K562 (cell line): Measurements from ENCODE around the gene MDC1. TPM values are rescaled to one million over a fixed set of nuclear protein-coding genes. Genes with fewer than 3 reads are reported as not detected.

Experiments used
- ARID4B ChIP-seq: sonication (generic); formaldehyde crosslinking; IDR thresholded peaks from 2 replicates; pipeline ENCODE4 v1.8.0; 2022; ENCODE audit warnings: mild to moderate bottlenecking, missing genetic modification reagents
- DMBX1 ChIP-seq: fragments of 250-450 bp; sonication (Bioruptor Pico); IDR thresholded peaks from 2 replicates; pipeline ENCODE4 v1.8.0; 2022; ENCODE audit warnings: inconsistent platforms, mild to moderate bottlenecking, moderate library complexity, borderline replicate concordance
- ELF2 ChIP-seq: fragments of 250-450 bp; sonication (Bioruptor Pico); IDR thresholded peaks from 2 replicates; pipeline ENCODE4 v1.5.0; 2021; ENCODE audit warnings: mild to moderate bottlenecking
- FOXK1 ChIP-seq: sonication (generic); formaldehyde crosslinking; IDR thresholded peaks from 2 replicates; pipeline ENCODE4 v1.8.0; 2022; ENCODE audit warnings: missing genetic modification reagents, mild to moderate bottlenecking, borderline replicate concordance
- FUS ChIP-seq: fragments of 200-400 bp; formaldehyde crosslinking; optimal IDR thresholded peaks from 2 replicates; pipeline ENCODE3; 2017; ENCODE audit warnings: low read depth, low read length
- HEY1 ChIP-seq: fragments of 250-450 bp; sonication (Bioruptor Pico); IDR thresholded peaks from 2 replicates; pipeline ENCODE4 v1.5.0; 2020; ENCODE audit warnings: mild to moderate bottlenecking, moderate library complexity, borderline replicate concordance
- JUN ChIP-seq, 2 experiments: sonication (generic) in 1 of 2; formaldehyde crosslinking in 1 of 2; IDR thresholded peaks; 2 replicates each; pipeline versions ENCODE4 v1.6.1 to v1.8.0; 2012 to 2022; ENCODE audit warnings: borderline replicate concordance in 2 of 2, mild to moderate bottlenecking in 2 of 2, improper control_type of control experiment in 1 of 2, low read depth in 1 of 2, low read length in 1 of 2, missing genetic modification reagents in 1 of 2
- LCOR ChIP-seq: sonication (generic); formaldehyde crosslinking; IDR thresholded peaks from 2 replicates; pipeline ENCODE4 v1.8.0; 2022; ENCODE audit warnings: mild to moderate bottlenecking, missing genetic modification reagents
- MAZ ChIP-seq, 2 experiments: fragments of 450-650 bp in 1 of 2; sonication (generic) in 1 of 2; formaldehyde crosslinking; IDR thresholded peaks in 1 of 2; conservative IDR thresholded peaks in 1 of 2; 2 replicates each; pipeline versions ENCODE4 v1.4.0 to v1.5.0; 2020; ENCODE audit warnings: mild to moderate bottlenecking in 1 of 2, missing genetic modification reagents in 1 of 2
- POLR2H ChIP-seq: IDR thresholded peaks from 2 replicates; pipeline ENCODE4 v1.6.1; 2016; ENCODE audit warnings: missing genetic modification characterization, low read depth, mild to moderate bottlenecking, control low read depth, missing compliant biosample characterization, moderate library complexity
- THRAP3 ChIP-seq: fragments of 450-650 bp; IDR thresholded peaks from 2 replicates; pipeline ENCODE4 v1.6.1; 2016; ENCODE audit warnings: mild to moderate bottlenecking, inconsistent platforms, borderline replicate concordance
- YY1 ChIP-seq, 3 experiments: IDR thresholded peaks; 2 replicates each; pipeline ENCODE4 v1.6.1; 2011; ENCODE audit warnings: low read length in 2 of 3, mild to moderate bottlenecking in 2 of 3, moderate library complexity in 2 of 3, borderline replicate concordance in 1 of 3, control low read depth in 1 of 3, low read depth in 1 of 3; ENCODE audit not compliant: insufficient read depth in 3 of 3, insufficient replicate concordance in 2 of 3, control insufficient read depth in 1 of 3, insufficient read length in 1 of 3; ENCODE audit errors: extremely low read depth in 1 of 3
- ZNF24 ChIP-seq: fragments of 450-650 bp; IDR thresholded peaks from 2 replicates; pipeline ENCODE4 v1.6.1; 2016
- ZNF3 ChIP-seq: fragments of 250-450 bp; sonication (Bioruptor Pico); IDR thresholded peaks from 2 replicates; pipeline ENCODE4 v1.5.0; 2021; ENCODE audit warnings: mild to moderate bottlenecking, moderate library complexity
- ZNF584 ChIP-seq: fragments of 200-800 bp; sonication (Bioruptor generic); IDR thresholded peaks from 2 replicates; pipeline ENCODE4 v1.6.1; 2016; ENCODE audit warnings: low read depth, mild to moderate bottlenecking, missing genetic modification characterization, missing compliant biosample characterization
- ZNF586 ChIP-seq: fragments of 450-650 bp; formaldehyde crosslinking; conservative IDR thresholded peaks from 2 replicates; pipeline ENCODE4 v1.4.0; 2020; ENCODE audit warnings: mild to moderate bottlenecking, moderate library complexity
- ZNF830 ChIP-seq: fragments of 250-450 bp; sonication (Bioruptor Pico); IDR thresholded peaks from 2 replicates; pipeline ENCODE4 v1.5.0; 2021; ENCODE audit warnings: mild to moderate bottlenecking
- polyA plus RNA-seq, 8 experiments: library from polyadenylated mRNA; depleted of rRNA in 4 of 8; stranded (reverse) in 5 of 8; unstranded in 3 of 8; fragments of >200 nt; fragmentation: Nextera tagmentation in 2 of 8; fragmentation: Illumina TruSeq in 1 of 8; extraction: Ambion mirVana in 2 of 8; extraction: Trizol in 1 of 8; gene quantifications; 2 replicates each; pipeline versions ENCODE4 v1.2.1 to v1.2.3, GENCODE V29; 2011 to 2014; ENCODE audit warnings: inconsistent platforms in 1 of 8, missing spikeins in 1 of 8
- total RNA-seq, 7 experiments: library from RNA; depleted of rRNA in 6 of 7; stranded (reverse); fragments of >200 nt in 6 of 7; fragmentation: Illumina TruSeq in 2 of 7; extraction: Trizol in 2 of 7; gene quantifications; 2 replicates each; pipeline versions ENCODE4 v1.2.1 to v1.2.3, GENCODE V29; 2011 to 2021; ENCODE audit warnings: low replicate concordance in 1 of 7
- TF ChIP-seq, protein P1 (sequence below): sonication (generic); formaldehyde crosslinking; IDR thresholded peaks from 2 replicates; pipeline ENCODE4 v1.8.0; 2022; ENCODE audit warnings: mild to moderate bottlenecking, missing genetic modification reagents
- TF ChIP-seq, protein P2 (sequence below): fragments of 450-650 bp; conservative IDR thresholded peaks from 2 replicates; pipeline ENCODE4 v1.6.1; 2016; ENCODE audit warnings: missing genetic modification characterization, low read depth, mild to moderate bottlenecking, control low read depth, missing compliant biosample characterization

MDC1 gene
- total and polyA plus RNA-seq, 9 of the 15 experiments (the other 6 are each of a cell fraction or from before 2014, with no cell fraction given), result 8.2 to 114 (median 20.0) TPM

DNA sequence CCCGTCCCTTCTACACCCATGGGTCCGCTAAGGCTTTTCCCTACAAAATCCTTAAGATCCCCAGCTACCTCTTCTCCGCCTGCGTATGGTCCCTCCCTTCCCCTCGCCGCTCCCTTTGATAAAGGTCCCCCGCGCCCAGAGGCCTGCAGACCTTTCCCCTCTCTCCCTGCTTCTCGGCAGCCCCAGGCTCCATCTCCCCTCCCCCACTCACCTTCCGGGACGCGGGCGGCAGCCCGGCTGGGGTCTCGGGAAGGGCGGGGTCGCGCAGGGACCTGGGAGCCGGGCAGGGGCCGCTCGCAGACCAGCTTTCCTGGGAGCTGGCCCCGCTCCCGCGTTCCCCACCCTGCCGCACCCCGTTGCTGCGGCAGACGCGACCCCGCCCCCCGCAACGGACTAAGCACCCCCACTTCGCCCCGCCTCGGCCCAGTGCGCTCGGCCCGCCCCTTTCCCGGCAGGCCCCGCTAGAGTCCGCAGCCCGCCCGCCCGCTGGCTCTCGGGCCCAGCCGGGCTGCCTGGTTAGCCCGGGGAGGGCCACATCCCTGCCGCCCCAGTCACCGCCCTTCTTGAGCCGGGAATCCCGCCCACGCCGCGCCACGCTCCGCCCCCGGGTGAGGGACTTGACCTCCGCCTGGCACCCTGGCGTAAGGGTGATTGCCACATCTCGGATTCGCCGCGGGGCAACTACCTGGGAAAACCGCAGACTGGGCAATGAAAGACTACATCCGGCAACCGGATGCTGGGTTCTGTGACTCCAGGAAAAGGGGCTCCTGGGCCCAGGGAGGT is 25.4 kb upstream of the MDC1 start, which contains the start of gene FLOT1 (continued):
- TF ChIP-seq, protein P1, sequence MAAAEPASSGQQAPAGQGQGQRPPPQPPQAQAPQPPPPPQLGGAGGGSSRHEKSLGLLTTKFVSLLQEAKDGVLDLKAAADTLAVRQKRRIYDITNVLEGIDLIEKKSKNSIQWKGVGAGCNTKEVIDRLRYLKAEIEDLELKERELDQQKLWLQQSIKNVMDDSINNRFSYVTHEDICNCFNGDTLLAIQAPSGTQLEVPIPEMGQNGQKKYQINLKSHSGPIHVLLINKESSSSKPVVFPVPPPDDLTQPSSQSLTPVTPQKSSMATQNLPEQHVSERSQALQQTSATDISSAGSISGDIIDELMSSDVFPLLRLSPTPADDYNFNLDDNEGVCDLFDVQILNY (CRISPR knock-in tag), result no peak
- no peak for TF ChIP-seq DMBX1 (CRISPR knock-in tag)
- TF ChIP-seq ELF2 (CRISPR knock-in tag), result peak; percentile 64
- TF ChIP-seq POLR2H (tag), result peak; percentile 96
- no peak for TF ChIP-seq THRAP3
- peak; percentile 7; the same call in 1 of the 2 replicates for TF ChIP-seq JUN (IDR thresholded peaks at IDR 0.05; ENCODE audit: borderline replicate concordance, low read depth, low read length)
- no peak; the same call in 1 of the 2 replicates for TF ChIP-seq JUN (CRISPR knock-in tag; IDR thresholded peaks at IDR 0.05; ENCODE audit: borderline replicate concordance)
- TF ChIP-seq FUS, result peak; percentile 98
- peak; percentile 55 for TF ChIP-seq LCOR (CRISPR knock-in tag)
- peak in 2 of 3 experiments; percentile 25 to 59 for TF ChIP-seq YY1 (IDR thresholded peaks at IDR 0.05; ENCODE audit: borderline replicate concordance in 1 of 3, control insufficient read depth in 1 of 3, extremely low read depth in 1 of 3, insufficient read depth in 3 of 3, insufficient read length in 1 of 3, insufficient replicate concordance in 2 of 3, low read depth in 1 of 3, low read length in 2 of 3)
- TF ChIP-seq FOXK1, result no peak
- TF ChIP-seq MAZ (CRISPR knock-in tag; conservative IDR thresholded peaks at IDR 0.05 in 1 of 2, IDR thresholded peaks at IDR 0.05 in 1 of 2), result peak; percentile 88 to 90
- TF ChIP-seq ZNF830 (CRISPR knock-in tag), result peak; percentile 31
- no peak for TF ChIP-seq HEY1 (CRISPR knock-in tag)
- peak; percentile 74; the same call in 1 of the 2 replicates for TF ChIP-seq ZNF584 (CRISPR knock-in tag)
- peak; percentile 17; the same call in 1 of the 2 replicates for TF ChIP-seq ZNF586 (CRISPR knock-in tag)
- TF ChIP-seq ZNF3 (CRISPR knock-in tag), result no peak
- TF ChIP-seq, protein P2, sequence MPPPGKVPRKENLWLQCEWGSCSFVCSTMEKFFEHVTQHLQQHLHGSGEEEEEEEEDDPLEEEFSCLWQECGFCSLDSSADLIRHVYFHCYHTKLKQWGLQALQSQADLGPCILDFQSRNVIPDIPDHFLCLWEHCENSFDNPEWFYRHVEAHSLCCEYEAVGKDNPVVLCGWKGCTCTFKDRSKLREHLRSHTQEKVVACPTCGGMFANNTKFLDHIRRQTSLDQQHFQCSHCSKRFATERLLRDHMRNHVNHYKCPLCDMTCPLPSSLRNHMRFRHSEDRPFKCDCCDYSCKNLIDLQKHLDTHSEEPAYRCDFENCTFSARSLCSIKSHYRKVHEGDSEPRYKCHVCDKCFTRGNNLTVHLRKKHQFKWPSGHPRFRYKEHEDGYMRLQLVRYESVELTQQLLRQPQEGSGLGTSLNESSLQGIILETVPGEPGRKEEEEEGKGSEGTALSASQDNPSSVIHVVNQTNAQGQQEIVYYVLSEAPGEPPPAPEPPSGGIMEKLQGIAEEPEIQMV (tag), result peak; percentile 95
- no peak for TF ChIP-seq ZNF24
- peak; percentile 46 for TF ChIP-seq ARID4B (CRISPR knock-in tag)
